Measurements from ENCODE around the gene TMEM271.

TMEM271 gene

DNA sequence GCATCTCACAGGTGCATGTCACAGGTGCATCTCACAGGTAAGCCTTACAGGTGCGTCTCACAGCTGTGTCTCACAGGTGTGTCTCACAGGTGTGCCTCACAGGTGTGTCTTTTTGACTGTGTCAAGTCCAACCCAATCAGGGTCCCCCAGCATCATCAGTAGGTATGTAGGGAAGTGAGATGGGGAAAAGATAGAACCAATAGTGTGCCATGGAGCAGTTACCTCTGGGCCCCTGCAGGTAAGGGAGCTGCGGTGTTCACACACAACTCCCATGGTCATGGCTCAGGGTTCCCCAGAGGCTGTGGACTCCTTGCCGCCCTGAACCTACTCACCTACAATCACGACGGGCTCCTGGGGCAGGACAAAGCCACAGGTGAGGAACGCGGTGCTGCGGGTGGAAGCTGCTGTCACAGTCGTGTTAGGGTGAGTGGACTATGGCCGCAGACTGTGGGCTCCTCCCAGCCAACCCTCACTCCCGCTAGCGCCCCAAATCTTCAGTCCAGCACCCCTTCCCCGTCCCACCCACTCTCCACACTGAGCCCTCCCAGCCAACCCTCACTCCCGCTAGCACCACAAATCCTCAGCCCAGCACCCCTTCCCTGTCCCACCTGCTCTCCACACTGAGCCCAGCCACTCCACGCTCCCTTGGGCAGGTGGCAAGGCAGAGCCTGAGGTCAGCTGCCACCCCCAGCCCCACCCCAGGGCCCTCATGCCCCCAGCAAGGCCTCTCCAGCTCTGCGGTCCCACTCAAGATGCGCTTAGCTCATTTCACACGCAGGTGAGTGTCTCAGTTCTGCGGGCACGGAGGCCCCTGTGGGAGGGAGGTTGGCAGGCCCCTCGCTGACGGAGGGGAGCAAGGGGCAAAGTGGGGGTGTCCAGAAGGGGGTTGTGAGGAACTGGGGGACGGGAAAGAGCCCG lies 47.2 kb upstream of the TMEM271 start:
- POLR2A ChIA-PET = no interaction called here
- TF ChIP-seq L3MBTL2 (conservative IDR thresholded peaks at IDR 0.05) = no peak
- TF ChIP-seq FOXM1 (IDR thresholded peaks at IDR 0.05; ENCODE audit: borderline replicate concordance) = no peak
- TF ChIP-seq FOXK2 (IDR thresholded peaks at IDR 0.05) = no peak
- no peak for TF ChIP-seq FOXA1 (IDR thresholded peaks at IDR 0.05)
- TF ChIP-seq LEF1 (IDR thresholded peaks at IDR 0.05; ENCODE audit: borderline replicate concordance) = no peak
- TF ChIP-seq TARDBP (IDR thresholded peaks at IDR 0.05) = no peak
- no peak for TF ChIP-seq BHLHE40 (IDR thresholded peaks at IDR 0.05; ENCODE audit: borderline replicate concordance)
- CTCF ChIA-PET = no interaction called here
- DNase-seq (ENCODE audit: extremely low spot score) = no peak

DNA sequence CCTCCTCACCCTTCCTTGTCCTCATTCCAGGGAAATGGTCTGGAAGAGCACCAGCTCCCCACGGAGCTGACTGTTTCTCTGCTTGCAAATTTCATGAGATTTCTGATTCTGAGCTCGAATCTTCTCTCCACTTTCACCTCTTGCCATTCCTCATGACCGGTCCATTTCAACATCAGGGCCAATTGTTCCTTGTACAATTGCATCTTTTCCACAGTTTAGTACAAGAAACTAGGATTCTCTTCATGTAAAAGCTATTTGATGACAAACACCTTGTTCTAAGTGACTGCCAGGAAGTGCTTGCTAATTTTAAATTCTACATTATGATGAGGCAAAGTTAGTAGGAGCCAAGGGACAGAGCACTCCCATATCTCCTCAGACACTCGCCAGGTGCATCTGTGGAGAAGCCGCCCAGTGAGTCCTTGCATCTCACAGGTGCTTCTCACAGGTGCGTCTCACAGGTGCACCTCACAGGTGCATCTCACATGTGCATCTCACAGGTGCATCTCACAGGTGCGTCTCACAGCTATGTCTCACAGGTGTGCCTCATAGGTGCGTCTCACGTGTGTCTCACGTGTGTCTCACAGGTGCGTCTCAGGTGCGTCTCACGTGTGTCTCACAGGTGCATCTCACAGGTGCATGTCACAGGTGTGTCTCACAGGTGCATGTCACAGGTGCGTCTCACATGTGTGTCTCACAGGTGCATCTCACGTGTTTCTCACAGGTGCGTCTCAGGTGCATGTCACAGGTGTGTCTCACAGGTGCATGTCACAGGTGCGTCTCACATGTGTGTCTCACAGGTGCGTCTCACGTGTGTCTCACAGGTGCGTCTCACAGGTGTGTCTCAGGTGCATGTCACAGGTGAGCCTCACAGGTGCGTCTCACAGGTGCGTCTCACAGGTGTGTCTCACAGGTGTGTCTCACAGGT lies 46.2 kb upstream of the TMEM271 start:
- POLR2A ChIA-PET = no interaction called here
- TF ChIP-seq L3MBTL2 (conservative IDR thresholded peaks at IDR 0.05) = no peak
- TF ChIP-seq FOXK2 (IDR thresholded peaks at IDR 0.05) = no peak
- peak; percentile 78 for TF ChIP-seq CTBP1 (IDR thresholded peaks at IDR 0.05; ENCODE audit: borderline replicate concordance)
- DNase-seq (ENCODE audit: extremely low spot score) = no peak
- CTCF ChIA-PET = interaction anchor here (0.7 kb wide), 1 partner anchor 25 kb away, joined by 3 read pairs; no protein-coding TSS in a partner anchor

DNA sequence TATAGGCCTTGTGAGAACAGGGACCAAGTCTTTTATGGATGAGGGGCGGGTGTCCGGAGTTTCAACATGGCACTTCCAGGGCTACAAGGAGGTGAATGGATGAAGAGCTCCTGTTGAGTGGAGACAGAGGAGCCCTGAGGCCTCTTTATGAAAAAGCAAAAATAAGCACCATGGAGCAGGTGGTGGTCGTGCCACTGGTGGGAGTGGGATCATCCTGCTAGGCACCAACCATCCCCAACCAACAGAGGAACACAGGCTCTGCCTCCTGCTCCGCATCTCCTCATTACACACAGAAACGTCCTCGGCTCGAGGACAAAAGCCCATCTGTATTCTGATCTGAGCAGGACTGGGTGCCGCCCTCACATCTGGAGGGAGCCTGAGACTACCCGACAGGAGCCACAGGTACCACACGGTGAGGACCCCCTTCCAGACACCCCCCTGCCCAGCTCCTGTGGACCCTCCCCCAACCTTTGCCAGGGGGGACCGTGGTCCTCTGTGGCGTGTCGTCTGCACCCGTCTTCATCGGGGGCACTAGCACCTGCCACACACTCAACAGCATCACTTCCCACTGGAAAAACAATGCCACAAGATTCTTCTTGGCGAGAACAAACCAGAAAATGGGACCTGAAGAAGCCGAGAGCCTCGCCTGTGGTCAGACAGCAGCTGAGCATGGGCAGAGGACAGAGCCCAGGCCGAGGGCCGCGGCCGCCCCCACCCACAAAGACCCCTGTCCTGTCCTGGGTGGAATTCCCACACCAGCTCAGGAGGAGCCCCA lies 45.4 kb upstream of the TMEM271 start:
- TF ChIP-seq FOXK2 (IDR thresholded peaks at IDR 0.05) (no peak), CTBP1 (IDR thresholded peaks at IDR 0.05; ENCODE audit: borderline replicate concordance) (no peak), SUZ12 (IDR thresholded peaks at IDR 0.05) (no peak), ELF4 (IDR thresholded peaks at IDR 0.05) (no peak), FOXM1 (IDR thresholded peaks at IDR 0.05; ENCODE audit: borderline replicate concordance) (no peak), NFRKB (IDR thresholded peaks at IDR 0.05) (no peak), LEF1 (IDR thresholded peaks at IDR 0.05; ENCODE audit: borderline replicate concordance) (no peak), HDGF (IDR thresholded peaks at IDR 0.05; ENCODE audit: borderline replicate concordance) (no peak), FOXA1 (IDR thresholded peaks at IDR 0.05) (no peak), ZNF384 (IDR thresholded peaks at IDR 0.05) (no peak), TARDBP (IDR thresholded peaks at IDR 0.05) (no peak), L3MBTL2 (conservative IDR thresholded peaks at IDR 0.05) (no peak), BHLHE40 (IDR thresholded peaks at IDR 0.05; ENCODE audit: borderline replicate concordance) (no peak), SP1 (IDR thresholded peaks at IDR 0.05) (no peak), ARNT (IDR thresholded peaks at IDR 0.05) (no peak)
- TF ChIP-seq, protein P1, sequence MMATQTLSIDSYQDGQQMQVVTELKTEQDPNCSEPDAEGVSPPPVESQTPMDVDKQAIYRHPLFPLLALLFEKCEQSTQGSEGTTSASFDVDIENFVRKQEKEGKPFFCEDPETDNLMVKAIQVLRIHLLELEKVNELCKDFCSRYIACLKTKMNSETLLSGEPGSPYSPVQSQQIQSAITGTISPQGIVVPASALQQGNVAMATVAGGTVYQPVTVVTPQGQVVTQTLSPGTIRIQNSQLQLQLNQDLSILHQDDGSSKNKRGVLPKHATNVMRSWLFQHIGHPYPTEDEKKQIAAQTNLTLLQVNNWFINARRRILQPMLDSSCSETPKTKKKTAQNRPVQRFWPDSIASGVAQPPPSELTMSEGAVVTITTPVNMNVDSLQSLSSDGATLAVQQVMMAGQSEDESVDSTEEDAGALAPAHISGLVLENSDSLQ (IDR thresholded peaks at IDR 0.05) = no peak
- ChIA-PET CTCF (interaction anchor here (0.7 kb wide), 1 partner anchor 25 kb away, joined by 3 read pairs; no protein-coding TSS in a partner anchor), POLR2A (no interaction called here)
- no peak for DNase-seq (ENCODE audit: extremely low spot score)

DNA sequence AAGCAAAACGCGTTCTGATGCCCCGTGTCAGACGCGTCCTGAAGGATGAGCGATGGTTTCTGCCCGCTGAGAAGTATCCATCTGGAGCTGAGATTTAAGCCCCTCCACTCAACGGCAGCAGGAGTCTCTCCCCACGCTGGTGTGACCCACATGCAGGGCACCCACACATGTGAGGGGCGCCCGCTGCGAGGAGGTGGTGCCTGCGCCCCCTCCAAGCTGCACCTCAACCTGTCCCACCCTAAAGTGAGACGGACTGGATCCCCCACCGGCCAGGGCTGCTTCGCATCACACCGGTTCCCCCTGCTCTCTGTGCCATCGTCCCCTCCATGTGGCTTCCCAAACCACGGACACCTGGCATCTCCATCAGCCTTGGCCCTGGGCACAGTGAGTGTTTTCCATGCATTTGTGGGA lies 44.8 kb upstream of the TMEM271 start:
- CTCF ChIA-PET = interaction anchor here (0.9 kb wide), 1 partner anchor 121 kb away, joined by 3 read pairs; no protein-coding TSS in a partner anchor
- DNase-seq (ENCODE audit: extremely low spot score) = no peak
- POLR2A ChIA-PET = interaction anchor here (0.8 kb wide), 1 partner anchor 53 kb away, joined by 3 read pairs; the partner anchor contains the start of gene ATP5ME
- no peak for TF ChIP-seq FOXK2 (IDR thresholded peaks at IDR 0.05)
- TF ChIP-seq ARNT (IDR thresholded peaks at IDR 0.05) = no peak
- TF ChIP-seq FOXM1 (IDR thresholded peaks at IDR 0.05; ENCODE audit: borderline replicate concordance) = no peak

DNA sequence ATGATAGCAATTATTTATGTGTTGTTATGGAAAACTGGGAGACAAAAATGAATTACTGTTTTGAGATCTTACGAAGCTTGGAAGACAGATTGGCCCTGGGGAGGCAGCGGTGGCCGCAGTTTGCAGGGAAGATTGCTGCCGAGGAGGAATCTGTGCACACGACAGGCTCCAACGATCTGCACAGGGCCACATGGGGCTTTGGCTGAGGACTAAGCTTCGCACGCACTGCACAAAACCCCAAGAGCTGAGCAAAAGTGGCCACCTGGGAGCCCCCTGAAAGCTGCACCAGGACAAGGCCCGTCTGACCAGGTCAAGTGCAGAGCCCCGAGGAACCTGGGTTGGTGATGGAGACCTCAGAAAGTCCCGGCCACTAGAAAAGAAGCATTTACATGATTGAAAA lies 44.1 kb upstream of the TMEM271 start:
- TF ChIP-seq SP1 (IDR thresholded peaks at IDR 0.05) = no peak
- TF ChIP-seq SUZ12 (IDR thresholded peaks at IDR 0.05) = no peak
- TF ChIP-seq ZNF384 (IDR thresholded peaks at IDR 0.05) = no peak
- no peak for TF ChIP-seq TARDBP (IDR thresholded peaks at IDR 0.05)
- no peak for TF ChIP-seq L3MBTL2 (conservative IDR thresholded peaks at IDR 0.05)
- no peak for TF ChIP-seq HDGF (IDR thresholded peaks at IDR 0.05; ENCODE audit: borderline replicate concordance)
- no peak for TF ChIP-seq NFRKB (IDR thresholded peaks at IDR 0.05)
- no peak for TF ChIP-seq FOXM1 (IDR thresholded peaks at IDR 0.05; ENCODE audit: borderline replicate concordance)
- no peak for TF ChIP-seq CTBP1 (IDR thresholded peaks at IDR 0.05; ENCODE audit: borderline replicate concordance)
- TF ChIP-seq BHLHE40 (IDR thresholded peaks at IDR 0.05; ENCODE audit: borderline replicate concordance) = no peak
- no peak for TF ChIP-seq ELF4 (IDR thresholded peaks at IDR 0.05)
- no peak for TF ChIP-seq FOXA1 (IDR thresholded peaks at IDR 0.05)
- TF ChIP-seq LEF1 (IDR thresholded peaks at IDR 0.05; ENCODE audit: borderline replicate concordance) = no peak
- no peak for TF ChIP-seq ARNT (IDR thresholded peaks at IDR 0.05)
- TF ChIP-seq, protein P1 (IDR thresholded peaks at IDR 0.05) = no peak
- no peak for TF ChIP-seq FOXK2 (IDR thresholded peaks at IDR 0.05)
- ChIA-PET POLR2A (interaction anchor here (0.8 kb wide), 1 partner anchor 53 kb away, joined by 3 read pairs; the partner anchor contains the start of gene ATP5ME), CTCF (interaction anchor here (0.9 kb wide), 1 partner anchor 122 kb away, joined by 3 read pairs; no protein-coding TSS in a partner anchor)
- no peak for DNase-seq (ENCODE audit: extremely low spot score)
